Stimulated activated CD4-positive, alpha-beta T cell treated with anti-CD3 and anti-CD28 coated beads, TNF-alpha, amount 100 ng/mL, for 1 hour (primary cell): ENCODE results near the gene CACNA1G.

Experiments used
- DNase-seq, 3 donors: peaks; one replicate each; pipeline ENCODE4 v3.0.0-alpha.2; 2020; ENCODE audit warnings: low read depth in 3 of 3, low spot score in 1 of 3

Gene CACNA1G

DNA sequence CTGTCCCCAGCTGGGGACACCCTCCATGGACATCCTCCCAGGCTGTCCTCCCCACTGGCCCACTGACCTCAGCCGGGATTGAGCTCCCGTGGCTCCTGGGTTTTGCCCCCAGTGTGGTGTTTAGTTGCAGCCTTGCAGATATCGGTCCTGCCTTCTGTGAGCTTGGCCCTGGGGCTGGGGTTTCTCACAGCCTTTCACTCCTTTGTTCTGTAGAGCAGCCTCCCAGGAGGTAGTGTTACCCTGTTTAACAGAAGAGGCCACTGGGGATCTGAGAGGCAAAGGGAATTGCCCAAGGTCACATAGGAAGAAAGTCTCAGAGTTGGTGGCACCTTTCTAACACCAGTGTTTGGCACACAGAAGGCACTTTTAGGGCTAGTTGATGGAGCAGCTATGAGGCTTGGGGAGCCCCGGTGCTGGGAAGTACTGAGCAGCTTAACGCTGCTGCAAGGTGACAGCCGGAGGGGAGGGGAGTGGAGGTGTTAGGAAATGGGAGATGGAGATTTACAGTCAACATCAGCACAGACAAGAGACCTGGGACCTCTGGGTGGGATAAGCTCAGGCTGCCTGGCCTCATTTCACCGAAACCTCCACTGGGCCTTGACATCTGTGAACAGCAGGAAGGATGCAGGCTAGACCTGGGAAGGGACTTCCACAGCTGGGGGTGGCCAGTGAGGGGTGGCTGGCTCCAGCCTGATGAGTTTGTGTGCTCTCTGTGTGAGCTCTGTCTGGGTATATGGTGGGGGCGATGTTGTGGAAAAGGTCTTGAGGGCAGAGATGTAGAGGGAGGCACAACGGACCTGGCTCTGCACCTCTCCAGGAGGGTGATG lies 26.1 kb downstream of the CACNA1G start:
- no peak for DNase-seq

- no peak for DNase-seq
These were observed 27.1 kb downstream of the CACNA1G start for GRCh38 chr17:50587571-50587970.

GRCh38 chr17:50588391-50589049 lies 28.0 kb downstream of the CACNA1G start:
- DNase-seq: no peak

DNA sequence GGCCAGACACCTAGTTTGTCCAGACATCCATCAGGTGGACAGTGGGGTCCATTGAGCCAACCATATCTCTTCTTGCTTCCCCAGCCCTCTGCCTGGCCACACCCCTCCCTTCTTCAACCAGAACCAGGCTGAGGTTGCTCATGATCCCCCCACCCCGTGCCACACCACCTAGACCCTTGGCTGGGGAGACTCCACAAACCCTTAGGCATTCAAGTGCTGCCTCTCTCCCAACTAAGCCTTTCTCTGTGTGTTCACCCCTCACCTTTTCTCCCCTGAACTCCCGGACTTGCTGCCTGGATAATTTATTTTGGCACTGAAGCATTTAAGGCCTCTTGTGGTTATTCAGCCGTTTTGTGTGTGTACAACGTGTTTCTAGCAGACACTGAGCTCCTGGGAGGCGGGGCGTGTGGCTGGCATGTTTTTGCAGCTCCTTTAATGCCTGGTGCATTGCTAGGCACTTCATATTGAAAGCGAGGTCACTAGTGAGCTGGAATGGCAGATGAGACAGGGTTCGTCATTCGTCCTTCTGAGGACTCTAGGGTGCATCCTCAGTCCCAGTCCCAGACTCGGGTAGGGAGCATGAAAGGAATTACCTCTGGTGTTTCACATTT lies 28.7 kb downstream of the CACNA1G start:
- no peak for DNase-seq

DNA sequence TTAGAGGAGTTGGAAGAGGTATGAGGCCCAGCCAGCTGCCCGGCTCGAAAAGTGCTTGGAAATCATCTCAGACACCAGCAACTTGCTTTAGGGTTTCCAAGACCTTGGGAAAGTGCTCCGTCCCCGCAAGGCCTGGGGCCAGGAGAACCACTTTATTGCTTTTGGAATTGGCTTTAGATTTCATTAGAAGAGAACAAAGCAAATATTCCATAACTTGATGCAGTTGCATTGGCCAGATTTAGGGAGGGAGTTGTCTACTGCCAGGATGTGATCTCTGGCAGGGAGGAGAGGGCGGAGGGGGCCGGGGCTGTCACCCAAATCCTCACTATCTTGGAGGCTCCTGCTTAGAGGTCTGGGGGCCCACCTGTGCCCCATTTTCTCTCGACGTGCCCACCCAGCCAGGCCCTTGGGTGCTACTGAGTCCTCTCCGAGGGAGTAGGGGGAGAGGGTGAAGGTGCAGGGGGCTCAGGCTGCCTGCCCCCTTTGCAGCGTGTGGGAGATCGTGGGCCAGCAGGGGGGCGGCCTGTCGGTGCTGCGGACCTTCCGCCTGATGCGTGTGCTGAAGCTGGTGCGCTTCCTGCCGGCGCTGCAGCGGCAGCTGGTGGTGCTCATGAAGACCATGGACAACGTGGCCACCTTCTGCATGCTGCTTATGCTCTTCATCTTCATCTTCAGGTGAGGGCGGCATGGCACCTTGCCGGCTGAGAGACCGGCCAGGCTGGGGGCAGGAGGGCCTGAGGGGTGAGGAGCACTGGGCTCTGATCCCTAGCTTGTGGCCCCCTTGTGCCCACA lies 30.6 kb downstream of the CACNA1G start:
- DNase-seq: no peak

GRCh38 chr17:50593321-50593720 lies 32.8 kb downstream of the CACNA1G start:
- no peak for DNase-seq

GRCh38 chr17:50594128-50594823 lies 33.8 kb downstream of the CACNA1G start:
- no peak for DNase-seq

DNA sequence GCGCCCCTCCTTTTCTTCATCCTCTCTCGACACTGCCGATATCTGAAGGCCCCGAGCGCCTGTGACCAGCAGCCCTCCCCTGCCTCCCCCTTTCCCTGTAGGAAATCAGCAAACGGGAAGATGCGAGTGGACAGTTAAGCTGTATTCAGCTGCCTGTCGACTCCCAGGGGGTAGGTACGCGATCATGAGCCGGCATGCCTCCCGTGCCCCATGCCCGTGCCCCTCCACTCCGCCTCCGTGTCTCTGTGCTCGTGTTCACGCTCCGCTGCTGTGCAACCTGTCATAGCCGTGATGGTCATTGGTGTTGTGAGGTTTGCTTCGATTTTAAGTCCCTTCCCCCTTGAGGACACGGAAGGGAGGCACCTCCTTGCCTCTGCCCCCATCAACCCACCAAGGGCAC lies 34.4 kb downstream of the CACNA1G start:
- no peak for DNase-seq

GRCh38 chr17:50596191-50597037 lies 35.9 kb downstream of the CACNA1G start:
- no peak for DNase-seq

- no peak for DNase-seq
These were observed 38.0 kb downstream of the CACNA1G start for GRCh38 chr17:50598487-50598886.

DNA sequence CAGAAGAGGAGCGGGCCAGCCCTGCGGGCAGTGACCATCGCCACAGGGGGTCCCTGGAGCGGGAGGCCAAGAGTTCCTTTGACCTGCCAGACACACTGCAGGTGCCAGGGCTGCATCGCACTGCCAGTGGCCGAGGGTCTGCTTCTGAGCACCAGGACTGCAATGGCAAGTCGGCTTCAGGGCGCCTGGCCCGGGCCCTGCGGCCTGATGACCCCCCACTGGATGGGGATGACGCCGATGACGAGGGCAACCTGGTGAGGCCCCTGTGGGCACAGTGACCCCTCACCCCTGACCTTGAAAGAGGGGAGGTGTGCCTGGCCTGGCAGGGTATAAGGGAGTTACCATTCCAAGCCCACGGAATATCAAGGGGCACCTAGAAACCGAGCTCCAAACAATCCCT lies 39.1 kb downstream of the CACNA1G start:
- DNase-seq: no peak

GRCh38 chr17:50601823-50602375 lies 41.4 kb downstream of the CACNA1G start:
- no peak for DNase-seq

- DNase-seq: no peak
These were observed 42.3 kb downstream of the CACNA1G start for GRCh38 chr17:50602836-50603235.

DNA sequence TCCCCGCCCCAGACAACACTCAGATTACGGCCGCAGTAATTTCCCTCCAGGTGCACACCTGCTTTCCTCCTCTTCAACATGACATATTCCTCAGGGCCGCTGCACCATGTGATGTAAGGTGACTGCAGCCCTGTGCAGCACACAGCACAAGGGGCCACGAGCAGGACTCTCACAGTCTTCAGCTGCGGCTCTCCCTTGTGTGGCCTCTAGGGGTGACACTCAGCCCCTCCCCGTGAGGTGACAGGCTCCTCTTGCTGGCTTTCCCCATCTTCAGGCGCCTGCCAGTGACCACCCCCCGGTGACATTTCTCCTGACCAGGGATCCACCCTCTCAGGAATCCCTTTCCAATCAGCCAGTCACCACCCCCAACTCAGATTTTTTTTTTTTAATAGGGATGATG lies 42.8 kb downstream of the CACNA1G start:
- DNase-seq: no peak

DNA sequence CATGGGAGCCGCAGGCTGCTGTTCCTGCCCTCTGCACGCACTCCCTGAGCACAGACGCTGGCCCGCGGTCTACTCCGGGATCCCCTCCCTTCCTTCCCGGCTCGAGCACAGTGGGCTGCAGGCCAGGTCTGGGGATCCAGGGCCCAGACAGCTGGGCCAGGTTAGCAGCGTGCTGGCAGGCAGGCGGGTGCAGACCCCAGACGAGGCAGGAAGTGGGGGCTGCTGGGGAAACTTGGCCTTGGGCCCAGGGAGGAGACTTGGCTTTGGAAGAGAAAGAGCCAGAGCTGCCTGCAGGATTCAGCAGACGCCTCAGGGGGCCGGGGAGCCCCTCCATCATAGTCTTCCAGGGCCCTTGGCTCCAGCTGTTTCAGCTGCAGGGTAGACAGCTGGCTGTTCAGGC lies 44.0 kb downstream of the CACNA1G start:
- no peak for DNase-seq

- no peak for DNase-seq
These were observed 44.9 kb downstream of the CACNA1G start for GRCh38 chr17:50605429-50605828.

GRCh38 chr17:50607522-50608175 lies 47.1 kb downstream of the CACNA1G start:
- no peak for DNase-seq

DNA sequence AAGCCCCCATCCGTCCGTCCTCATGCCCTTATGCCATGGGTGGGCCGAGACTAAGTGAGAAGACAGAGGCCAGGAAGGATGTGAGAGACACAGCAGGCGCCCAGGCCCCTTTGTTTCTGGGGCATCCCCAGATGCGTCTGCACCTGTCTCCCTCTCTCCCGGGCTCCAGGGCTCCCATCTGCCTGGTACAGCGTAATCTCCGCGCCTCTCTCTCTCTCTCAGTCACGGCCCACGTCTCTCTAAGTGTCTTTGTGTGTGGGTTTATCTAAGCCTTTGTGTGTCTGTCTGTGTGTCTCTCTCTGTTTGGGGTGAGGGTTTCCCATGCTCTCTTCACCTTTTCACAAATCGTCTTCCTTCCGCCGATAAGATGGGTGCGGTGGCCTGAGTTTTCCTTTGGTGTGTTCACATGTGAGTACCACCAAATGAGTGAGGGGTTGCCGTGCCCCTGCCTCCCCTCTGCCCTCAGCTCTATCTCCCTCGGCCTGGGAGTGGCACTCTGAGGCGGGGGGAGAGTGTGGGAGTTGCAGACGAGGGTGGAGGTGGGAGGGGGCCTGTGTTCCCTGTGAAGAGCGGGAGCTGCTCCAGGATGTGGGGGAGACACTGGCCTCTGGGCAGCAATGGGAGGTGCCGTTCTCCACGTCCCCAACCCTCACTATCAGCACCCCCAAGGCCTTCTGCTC lies 48.3 kb downstream of the CACNA1G start:
- no peak for DNase-seq
